GM21528 (cell line): ENCODE measurements around the gene NFKB1.
"Not testable (repeated sequence)": the region's sequence is repeated elsewhere in the genome, so short reads cannot be mapped to it uniquely, and the experiment has no call there.

ENCODE experiments used
- ATAC-seq: cut with Tn5 transposase; IDR thresholded peaks from one replicate; pipeline ENCODE4 v1.9.1; 2021; ENCODE audit warnings: mild to moderate bottlenecking, moderate library complexity; ENCODE audit not compliant: unreplicated experiment, low FRiP score

The NFKB1 gene

GRCh38 chr4:102563000-102563399 is 61.8 kb downstream of the NFKB1 start:
- no peak for ATAC-seq

GRCh38 chr4:102564399-102565059 is 63.4 kb downstream of the NFKB1 start:
- ATAC-seq = peak; percentile 77

GRCh38 chr4:102565696-102566095 is 64.5 kb downstream of the NFKB1 start:
- ATAC-seq = no peak

- no peak for ATAC-seq
These were observed 65.3 kb downstream of the NFKB1 start for GRCh38 chr4:102566426-102566825.

GRCh38 chr4:102567427-102567826 is 66.3 kb downstream of the NFKB1 start:
- ATAC-seq = no peak

GRCh38 chr4:102569200-102569599 is 68.0 kb downstream of the NFKB1 start:
- no peak for ATAC-seq

GRCh38 chr4:102570211-102570610 is 69.1 kb downstream of the NFKB1 start:
- ATAC-seq = not testable (repeated sequence)

- ATAC-seq = no peak
These were observed 71.3 kb downstream of the NFKB1 start for GRCh38 chr4:102572452-102572851.

- ATAC-seq = no peak
These were observed 73.2 kb downstream of the NFKB1 start for GRCh38 chr4:102574317-102574716.

GRCh38 chr4:102575369-102576129 is 74.4 kb downstream of the NFKB1 start:
- no peak for ATAC-seq

GRCh38 chr4:102578270-102578669 is 77.1 kb downstream of the NFKB1 start:
- no peak for ATAC-seq

- ATAC-seq = no peak
These were observed 77.7 kb downstream of the NFKB1 start for GRCh38 chr4:102578819-102579218.

- no peak for ATAC-seq
These were observed 78.8 kb downstream of the NFKB1 start for GRCh38 chr4:102579794-102580462.

- no peak for ATAC-seq
These were observed 79.3 kb downstream of the NFKB1 start for GRCh38 chr4:102580463-102580842.

GRCh38 chr4:102584091-102584490 is 82.9 kb downstream of the NFKB1 start:
- no peak for ATAC-seq

GRCh38 chr4:102585329-102585728 is 84.2 kb downstream of the NFKB1 start:
- ATAC-seq = peak; percentile 44

GRCh38 chr4:102586002-102586643 is 85.0 kb downstream of the NFKB1 start:
- ATAC-seq = no peak

- no peak for ATAC-seq
These were observed 85.5 kb downstream of the NFKB1 start for GRCh38 chr4:102586644-102587021.

- ATAC-seq = no peak
These were observed 88.6 kb downstream of the NFKB1 start for GRCh38 chr4:102589743-102590142.

- ATAC-seq = no peak
These were observed 91.1 kb downstream of the NFKB1 start for GRCh38 chr4:102592256-102592655.

GRCh38 chr4:102593147-102593546 is 92.0 kb downstream of the NFKB1 start:
- ATAC-seq = no peak
